Renal pelvis (tissue), 4 donors: ENCODE data around the gene MSI2. TPM values are rescaled to one million over a fixed set of nuclear protein-coding genes. Genes with fewer than 3 reads are reported as not detected.
"Not testable (repeated sequence)": the region's sequence is repeated elsewhere in the genome, so short reads cannot be mapped to it uniquely, and the experiment has no call there.

Experiments
- DNase-seq: peaks from one replicate; pipeline ENCODE4 v3.0.0-alpha.2; 2013
- polyA plus RNA-seq, 3 donors: library from polyadenylated mRNA; unstranded; fragments of 120-200 nt; gene quantifications; one replicate each; pipeline ENCODE4 v1.2.1, GENCODE V29; 2013; ENCODE audit not compliant: insufficient read length in 3 of 3

Gene MSI2
- polyA plus RNA-seq, 3 donors: 79.4 to 105 (median 95.5) TPM

DNA sequence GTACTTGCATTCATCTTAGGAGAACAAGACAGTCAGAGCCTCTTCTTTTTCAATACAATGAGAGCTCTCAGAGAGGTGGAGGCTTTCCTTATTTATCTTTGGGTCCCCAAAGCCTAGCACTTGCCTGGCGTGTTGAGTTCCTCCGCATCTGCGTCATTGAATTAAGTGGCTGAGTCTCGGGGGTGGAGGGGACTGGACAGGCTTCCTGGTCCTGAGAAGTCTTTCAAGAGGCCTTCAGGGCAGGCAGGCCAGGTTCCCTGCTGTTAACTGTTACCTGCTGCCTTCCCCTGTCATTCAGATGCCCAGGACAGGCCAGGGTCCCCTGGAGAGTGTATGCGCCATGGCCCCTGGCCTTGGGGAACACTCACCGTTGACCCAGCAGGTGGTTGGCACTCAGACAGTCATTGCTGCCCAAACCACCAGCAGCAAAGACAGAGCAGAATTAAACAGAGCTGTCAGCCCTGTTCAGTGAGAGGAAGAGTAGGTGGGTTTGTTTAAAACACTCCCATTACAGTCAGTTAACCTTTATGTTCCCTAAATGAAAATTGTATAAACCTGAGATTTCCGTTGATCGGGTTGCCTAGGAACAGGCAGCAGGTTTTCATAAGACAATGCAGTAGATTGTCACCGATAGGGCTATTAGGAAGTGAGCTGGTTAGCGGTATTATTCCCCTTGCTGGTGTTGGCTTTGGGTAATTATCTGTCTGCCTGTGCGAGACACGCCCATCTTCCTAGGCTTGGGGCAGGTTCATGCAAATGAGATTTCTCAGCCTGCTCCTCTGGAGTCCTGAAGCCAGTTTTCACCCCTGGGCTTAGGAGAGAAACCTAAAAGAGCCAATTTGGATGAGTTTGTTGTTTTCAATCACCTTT lies 356.1 kb downstream of the MSI2 start:
- DNase-seq: no peak

DNA sequence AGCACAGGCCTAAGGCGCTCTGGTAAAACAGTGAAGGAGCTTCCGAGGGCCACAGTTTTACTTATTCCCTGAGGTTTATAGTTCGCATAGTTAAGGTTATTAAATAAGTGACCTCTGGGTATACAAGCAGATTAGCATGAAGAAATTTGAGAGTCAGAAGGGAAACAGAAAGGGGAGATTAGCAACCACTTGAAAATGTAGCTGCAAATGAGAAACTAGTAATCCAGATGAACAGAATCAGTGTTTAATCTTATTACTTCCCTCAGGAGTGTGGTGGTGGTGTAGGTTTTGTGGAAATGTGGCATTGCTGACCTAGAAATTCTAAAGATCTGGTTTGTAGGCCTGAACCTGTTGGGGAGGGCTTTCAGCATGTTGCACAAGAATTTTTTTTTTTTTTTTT lies 358.4 kb downstream of the MSI2 start:
- DNase-seq: no peak

DNA sequence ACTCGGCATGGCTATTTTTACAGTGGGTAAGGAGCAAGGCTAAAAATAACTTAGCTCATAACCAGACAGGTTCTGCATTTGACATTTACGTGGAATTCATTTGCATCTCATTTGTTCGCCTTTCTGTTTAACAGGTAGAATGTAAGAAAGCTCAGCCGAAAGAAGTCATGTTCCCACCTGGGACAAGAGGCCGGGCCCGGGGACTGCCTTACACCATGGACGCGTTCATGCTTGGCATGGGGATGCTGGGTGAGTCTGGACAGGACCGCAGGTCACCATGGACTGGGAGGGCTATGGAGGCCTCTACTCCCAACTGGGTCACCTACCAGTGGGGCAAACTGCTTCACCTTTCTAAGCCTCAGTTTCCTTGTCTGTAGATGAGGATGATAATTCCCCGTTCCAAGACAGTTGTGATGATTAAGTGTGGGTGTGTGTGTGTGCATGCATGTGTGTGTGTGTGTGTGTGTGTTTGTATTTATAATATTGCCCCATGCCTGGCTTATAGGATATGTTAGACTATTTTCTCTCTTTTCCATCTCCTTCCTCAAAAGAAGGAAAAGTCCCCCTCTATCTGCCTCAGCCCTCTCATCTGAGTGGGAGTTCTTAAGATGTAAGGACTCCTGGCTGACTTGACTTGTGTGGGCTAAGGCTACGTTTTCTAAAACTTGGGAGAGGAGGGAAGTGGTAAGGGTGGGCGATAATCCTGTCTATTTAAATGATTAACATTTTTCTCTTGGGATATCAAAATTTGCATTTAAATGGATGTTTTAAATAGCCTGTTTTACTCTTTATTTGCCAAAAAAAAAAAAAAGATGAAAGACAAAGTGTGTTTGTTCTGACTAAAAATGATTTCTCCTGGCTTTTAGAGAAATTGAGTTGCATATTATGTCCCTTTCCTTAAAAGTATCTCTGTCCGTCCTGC lies 359.8 kb downstream of the MSI2 start:
- no peak for DNase-seq

DNA sequence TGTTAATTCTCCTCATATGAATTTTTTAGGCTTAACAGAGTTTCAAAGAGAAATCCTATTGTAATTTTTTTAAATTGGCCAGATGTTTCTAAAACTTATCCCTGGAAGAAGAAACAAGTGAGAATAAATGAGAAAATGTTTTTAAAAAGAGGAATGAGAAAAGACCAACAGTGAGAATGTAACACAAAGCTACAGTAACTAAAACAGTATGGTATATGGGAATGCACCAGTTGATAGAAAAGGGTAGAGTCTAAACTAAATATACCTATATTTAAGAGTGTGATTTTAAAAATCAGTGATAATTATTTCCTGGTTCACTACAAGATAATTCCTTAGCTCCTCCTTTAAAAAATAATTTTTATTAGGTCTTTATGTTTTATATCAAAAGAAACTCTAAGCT lies 360.9 kb downstream of the MSI2 start:
- DNase-seq: no peak

DNA sequence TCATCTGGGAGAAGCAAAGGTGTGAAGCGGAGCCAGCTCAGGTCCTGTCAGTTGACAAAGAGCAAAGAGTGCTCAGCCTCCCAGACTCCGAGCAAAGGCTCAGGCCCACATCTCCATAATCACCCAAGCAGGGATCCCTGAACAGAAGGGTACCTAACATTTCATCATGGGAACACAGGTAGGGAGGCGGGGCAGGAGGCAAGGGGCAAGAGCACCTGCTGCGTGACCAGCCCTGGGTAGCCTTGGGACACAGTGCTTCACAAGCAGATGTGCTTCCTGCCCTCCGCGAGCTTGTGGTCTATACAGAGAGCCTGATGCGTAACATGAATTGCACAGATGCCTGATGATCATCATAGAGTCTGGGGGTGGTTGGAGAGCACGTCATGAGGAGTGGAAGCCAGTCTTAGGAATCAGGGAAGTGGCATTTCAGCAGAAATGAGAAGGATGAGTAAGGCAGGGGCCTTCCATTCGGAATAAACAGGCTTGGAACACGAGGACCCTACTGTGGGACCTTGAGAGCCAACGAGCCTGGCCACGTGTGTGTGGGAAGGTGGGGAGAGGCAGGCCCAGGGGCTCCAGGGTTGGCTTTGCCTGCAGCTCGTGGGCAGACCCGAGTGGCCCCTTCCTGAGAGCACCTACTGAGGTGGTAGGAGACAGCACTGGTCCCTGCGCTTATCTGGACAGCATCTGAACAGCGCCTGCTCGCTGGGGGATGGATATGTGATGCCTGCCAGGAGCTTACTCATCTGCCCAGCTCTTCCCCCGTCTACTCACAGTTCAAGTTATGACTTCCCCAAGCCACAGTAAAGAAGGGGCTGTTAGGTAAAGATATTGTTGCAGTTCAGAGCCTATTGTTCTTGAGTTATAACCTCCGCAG lies 363.0 kb downstream of the MSI2 start:
- no peak for DNase-seq

DNA sequence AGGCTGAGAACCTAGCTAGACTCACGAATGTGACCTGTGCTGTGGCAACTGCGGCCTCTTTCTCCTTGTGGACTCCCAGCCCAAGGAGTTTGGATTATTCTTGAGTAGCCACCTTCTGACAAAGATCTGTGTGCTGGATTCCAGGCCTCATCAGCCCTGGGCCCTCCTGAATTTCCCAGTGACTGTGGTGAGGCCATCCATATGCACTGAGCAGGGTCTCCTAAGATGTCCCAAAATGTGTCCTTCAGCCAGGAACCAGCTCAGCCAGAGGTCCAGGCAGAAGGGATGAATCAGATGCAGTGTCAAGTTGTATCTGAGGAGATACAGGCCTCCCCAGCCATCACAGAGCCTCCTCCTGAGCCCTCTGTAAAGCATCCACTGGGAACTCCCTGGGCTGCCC lies 364.3 kb downstream of the MSI2 start:
- DNase-seq: no peak

DNA sequence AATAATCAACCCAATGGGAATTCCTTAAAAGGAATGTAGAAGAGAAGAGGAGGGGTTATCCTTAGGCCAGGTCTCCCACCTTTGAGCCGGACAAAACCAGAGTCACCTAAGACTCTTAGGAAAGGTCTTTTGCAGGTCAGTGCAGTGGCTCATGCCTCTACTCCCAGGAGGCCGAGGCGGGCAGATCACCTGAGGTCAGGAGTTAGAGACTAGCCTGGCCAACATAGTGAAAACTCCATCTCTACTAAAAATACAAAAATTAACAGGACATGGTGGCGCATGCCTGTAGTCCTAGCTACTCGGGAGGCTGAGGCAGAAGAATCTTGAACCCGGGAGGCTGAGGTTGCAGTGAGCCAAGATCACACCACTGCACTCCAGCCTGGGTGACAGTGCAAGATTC lies 365.5 kb downstream of the MSI2 start:
- not testable (repeated sequence) for DNase-seq

DNA sequence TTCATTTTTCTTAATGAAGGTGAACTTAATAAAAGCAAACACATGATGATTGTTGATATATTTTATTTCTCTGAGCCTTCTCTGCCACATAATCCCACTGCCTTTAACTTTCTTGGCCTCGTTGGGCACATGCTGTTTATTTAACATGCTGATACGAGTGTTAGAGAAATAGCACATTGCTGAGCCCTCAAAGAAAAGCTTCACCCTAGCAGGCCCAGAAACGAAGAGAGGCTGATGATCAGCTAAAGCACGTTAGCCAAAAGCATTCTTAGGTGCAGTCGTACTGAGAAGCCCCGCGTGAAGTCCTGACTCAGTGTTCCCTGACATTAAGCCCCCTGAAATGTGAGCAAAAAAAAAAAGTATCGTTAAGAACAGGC lies 366.0 kb downstream of the MSI2 start:
- DNase-seq: no peak

DNA sequence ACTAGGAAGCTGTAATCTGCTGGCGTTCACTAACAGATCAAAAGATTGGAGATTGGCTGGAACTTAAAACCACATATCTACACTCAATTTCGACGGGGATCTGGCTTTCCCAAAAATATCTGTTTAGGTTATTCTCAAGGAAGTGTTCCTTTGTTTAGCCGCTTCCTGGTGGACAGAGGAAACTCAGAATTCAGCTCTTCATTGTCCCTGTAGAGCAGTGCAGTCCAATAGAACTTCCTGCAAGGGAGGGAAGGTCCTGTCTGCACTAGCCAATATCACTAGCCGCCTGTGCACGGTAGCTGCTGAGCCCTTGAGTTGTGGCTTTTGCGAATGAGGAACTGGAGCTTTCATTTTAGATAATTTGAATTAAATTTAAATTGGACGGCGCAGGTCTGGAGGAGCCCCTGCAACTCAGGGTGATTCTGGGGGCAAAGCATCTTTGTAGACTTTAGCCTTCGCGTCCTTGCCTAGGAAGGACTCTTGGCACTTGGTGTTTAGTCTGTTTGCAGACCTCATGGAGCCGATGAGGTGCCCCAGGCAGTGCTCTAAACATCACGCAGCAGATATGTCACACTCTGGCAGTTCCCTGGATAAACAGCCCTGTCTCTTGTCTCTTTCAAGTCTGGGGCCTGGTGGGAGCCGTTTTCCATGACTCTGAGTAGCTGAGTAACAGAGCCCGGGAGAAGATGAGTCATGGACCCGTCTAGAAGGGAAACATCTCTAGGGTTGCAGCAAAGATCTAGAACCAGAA lies 366.5 kb downstream of the MSI2 start:
- DNase-seq: no peak

DNA sequence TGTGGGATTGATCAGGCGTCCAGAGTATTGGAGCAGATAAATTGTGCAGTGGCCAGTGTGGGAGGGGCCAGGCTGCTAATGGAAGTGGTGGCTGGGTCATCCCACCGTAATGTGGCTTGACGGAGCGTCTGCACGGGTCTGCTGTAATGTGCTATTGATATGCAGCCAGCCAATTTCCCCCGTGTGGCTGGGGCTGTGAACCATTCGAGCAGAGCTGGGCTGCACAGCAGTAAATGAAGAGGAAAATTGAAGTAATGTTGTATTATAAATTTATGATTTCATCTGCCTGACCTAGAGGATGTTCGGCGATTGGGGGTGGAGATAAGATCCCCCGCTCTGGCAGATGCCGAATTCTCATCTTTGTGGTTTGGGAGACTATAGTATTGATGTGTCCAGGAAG lies 367.3 kb downstream of the MSI2 start:
- DNase-seq: no peak

DNA sequence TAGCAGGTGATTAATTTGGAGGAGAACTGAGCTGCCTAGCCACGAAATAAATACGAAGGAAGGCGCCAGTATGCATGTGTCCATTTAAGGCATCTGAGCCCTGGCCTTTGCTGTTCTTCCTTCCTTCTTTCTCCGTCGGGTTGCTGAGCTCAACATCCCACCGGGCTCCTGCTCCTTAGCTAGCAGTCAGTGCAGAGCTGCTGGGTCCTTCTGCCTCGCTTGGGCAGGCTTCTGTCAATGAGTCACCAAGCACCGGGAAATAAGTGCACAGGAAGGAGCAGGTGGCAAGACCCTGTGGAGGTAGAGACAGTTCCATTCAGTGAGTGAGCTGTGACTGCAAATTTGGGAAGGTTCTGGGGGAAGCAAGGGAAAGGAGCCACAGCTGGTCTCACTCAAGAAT lies 368.1 kb downstream of the MSI2 start:
- peak; percentile 56 for DNase-seq

DNA sequence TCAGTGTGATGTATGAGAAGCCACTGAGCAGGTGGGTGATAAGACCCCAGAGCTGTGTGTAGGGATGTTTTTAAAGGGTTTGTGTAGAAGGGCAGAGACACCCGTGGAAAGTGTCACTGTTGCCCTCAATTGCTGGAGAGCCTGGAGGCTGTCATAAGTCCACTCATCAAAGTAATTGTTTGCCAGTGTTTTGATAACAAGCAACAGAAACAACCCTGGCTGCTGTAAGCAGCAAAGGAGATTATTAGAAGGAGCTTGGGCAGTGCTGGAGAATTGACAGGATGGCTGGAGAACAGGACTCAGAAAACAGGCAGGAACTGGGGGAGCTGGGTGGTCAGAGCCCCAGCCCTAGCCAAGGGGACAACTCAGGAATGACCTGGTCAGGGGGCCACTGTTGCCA lies 369.2 kb downstream of the MSI2 start:
- no peak for DNase-seq

DNA sequence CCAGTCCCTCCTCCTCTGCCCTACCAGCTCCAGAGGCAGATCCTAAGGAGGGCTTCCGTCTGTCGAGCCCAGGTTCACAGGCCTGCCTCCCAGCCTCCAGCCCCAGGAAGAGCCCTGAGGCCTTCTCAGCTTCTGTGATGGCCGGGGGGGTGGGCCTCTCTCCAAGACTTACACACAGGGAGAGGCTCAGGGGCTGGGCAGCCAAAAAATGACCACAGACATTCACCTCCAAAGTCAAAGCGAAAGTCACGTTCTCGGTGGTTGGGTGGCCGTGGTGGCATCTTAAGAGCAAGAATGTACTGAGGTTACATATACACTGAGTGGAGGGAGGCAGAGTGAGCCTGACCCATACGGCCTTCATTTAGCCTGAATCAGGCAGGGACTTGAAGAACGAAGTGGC lies 369.6 kb downstream of the MSI2 start:
- DNase-seq: no peak

DNA sequence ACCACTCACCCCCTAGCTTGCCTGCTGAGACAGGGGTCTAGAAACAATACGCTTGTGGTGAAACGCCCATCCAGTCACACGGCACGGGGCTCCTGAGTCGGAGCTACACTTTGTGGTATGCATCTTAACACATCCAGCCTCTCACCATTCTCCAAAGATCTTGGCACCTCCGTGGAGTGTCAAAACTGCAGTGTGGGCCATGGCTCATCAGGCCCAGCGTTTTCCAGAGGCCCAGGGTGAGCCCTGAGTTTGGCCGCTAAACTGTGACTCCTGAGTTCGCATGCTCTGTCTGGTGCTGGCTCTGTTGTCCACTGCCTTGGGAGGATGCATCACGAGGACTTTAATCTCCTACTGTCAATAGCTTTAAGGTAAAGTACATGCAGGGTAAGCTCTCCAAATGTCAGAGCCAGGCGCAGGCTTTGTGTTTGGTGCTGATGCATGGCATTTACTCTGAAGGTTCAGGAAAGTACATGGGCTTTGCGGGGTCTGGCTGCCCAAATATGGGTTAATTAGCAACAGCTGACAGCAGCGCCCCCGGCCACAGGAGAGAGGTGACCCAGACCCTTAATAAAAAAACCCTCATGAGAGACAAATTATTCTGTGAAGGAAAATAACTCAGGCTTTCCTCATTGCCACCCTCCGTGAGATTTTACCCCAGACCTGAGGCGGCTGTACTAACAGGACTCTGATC lies 370.3 kb downstream of the MSI2 start:
- no peak for DNase-seq

DNA sequence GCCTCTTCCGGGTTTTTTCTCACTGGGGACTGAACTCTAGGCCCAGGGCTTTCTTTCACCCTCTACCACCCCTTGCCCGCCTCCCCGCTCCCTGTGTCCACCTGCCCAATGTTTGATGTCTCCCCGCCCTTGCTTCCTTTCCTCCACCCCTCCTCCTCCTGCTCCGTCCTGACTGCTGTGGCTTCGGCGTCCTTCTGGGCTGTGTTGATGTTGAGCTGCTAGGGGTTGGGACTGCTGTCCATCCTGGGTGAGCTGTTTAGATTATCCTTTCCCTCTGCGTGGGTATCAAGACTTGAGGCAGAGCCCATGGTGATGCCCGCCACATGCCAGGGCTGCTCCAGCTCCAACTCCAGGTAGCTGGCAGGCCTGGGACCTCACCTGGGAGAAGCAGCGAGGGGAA lies 371.3 kb downstream of the MSI2 start:
- no peak for DNase-seq

DNA sequence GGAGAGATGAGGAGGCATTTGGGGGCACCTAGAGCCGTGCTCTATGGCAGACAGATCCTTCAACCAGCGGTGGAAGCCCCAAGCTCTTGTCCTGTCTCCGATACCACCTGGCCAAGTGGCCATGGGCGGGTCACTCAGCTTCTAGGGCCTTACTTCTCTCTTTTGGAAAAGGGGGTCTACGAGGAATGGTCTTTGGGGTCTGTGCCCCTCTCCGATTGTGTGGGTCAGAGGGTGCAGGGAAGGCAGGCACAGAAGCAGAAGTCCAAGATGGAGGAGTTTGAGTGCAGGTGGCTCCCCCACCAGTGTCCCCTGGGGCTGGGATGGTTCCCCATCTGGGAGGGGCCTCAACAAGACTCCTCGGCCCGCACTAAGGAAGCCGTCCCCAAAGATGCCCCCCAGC lies 372.1 kb downstream of the MSI2 start:
- DNase-seq: no peak

DNA sequence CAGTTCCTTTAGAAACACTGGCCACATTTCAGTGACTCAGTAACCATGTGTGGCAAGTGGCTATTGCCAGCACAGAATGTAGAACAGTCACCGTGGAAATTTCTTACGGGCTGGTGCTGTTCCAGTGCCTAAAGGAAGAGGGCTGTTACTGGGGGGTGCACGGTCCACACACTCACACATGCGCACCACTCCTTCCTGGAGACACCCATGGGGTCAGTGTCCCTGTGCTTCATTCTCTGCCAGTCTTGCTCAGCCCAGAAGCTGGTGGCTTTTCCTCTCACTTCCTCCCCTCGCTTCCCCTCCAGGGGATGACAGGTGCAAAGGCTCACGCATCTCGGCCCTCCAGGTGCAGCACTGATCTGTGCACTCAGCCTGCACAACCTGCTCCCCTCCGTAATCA lies 373.1 kb downstream of the MSI2 start:
- no peak for DNase-seq

DNA sequence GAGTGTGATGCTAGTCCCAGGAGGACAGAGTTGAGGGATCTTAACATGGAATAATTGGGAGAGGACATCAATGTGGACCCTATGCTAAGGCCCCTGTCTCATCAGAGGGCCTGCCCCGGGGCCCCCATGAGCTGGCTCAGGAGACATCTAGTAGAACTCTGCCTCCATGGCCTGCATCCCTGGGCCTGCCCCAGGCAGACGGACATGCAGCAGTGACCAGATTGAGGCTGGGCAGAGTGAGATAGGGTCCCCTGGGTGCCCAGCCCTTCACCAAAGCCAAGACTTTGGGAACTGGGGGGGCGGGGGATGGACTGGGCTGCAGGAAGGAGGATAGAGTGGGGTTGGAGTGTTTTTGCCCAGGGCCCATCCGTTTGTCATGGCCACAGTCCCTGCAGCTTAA lies 373.6 kb downstream of the MSI2 start:
- no peak for DNase-seq

DNA sequence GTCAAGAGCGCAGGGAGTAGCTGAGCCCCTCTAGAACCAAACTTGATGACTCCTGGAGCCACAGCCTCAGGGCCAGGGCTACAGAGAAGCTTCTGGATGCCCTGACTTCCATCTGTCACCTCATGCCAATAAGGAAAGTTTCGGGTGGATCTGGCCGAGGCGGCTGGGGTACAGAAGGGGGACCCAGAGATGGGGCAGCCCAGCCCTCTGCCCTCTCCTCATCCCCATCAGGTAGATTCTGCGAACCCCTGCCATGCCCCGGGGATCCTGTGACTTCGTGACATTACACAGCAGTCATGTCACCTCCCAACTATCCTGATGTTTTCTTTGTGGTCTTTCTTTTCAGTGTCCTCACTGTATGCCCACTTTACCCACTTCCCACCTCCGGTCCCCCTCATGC lies 374.4 kb downstream of the MSI2 start:
- no peak for DNase-seq

DNA sequence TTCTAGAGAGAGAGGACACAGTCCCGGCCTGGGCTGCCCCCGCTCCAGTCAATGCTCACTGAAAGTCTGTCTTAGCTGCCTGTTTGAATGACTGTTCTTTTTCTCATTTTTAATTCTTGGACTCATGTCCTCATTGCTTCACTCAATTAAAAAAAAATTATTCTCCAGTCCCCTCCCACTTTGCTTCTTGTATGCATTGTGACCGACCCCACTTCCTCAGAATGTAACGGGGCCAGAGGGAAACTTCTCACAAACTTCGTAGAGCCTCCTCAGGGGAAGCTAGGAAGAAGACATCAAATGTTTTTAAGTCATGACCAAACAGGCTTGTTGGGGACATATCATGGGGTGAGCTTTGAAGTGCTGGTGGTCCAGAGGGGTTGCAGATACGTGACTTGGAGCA lies 375.5 kb downstream of the MSI2 start:
- no peak for DNase-seq

DNA sequence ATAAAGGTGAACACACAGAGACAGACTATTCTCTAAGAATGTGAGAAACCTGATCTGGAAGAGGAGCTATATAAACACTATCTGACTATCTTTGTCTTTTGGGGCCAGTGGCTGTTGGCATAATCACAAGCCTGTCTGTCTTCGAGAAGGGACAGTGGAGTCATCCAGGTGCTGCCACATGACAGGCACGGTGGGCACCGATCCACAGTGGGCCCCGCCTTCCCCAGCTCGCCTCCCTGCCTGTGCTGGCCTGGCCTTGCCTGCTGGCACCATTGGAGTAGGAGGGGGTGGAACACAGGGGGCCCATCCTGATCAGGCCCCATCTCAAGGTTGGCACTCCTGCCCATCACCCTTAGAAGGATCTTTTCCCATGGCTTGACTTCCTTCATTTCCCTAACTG lies 376.0 kb downstream of the MSI2 start:
- no peak for DNase-seq
